Activated CD4-positive, alpha-beta T cell treated with anti-CD3 and anti-CD28 coated beads, Interleukin-2, Interleukin-6, amounts not matched to agents 100 ng/mL and 50 ng/mL, durations not matched to agents 16 hours and 8 hours (primary cell): ENCODE results near the gene PIK3AP1.
A peak's percentile ranks its signal among the peaks of the same experiment; 100 is the strongest.
"Not testable (repeated sequence)": the region's sequence is repeated elsewhere in the genome, so short reads cannot be mapped to it uniquely, and the experiment has no call there.

Experiments
- DNase-seq: peaks from one replicate; pipeline ENCODE4 v3.0.0-alpha.2; 2020

PIK3AP1 gene

DNA sequence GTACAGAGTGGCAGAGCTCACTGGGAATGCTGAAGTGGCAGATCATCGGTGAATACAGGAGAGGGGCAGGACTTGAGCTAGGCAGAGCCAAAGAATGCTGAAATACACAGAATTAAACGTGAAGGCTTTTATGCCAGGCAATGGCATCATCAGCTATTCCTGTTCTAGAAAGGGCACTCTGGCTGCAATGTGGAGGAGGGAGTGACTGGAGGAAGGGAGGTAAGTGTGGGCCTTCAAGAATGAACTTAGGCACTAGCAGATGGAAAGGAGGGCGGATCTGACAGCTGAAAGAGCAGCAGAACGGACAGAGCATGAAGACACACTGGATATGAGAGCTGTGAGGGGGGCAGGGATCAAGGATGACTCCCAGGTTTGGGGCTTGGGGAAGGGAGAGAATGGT lies 121.5 kb downstream of the PIK3AP1 start:
- DNase-seq, result no peak

DNA sequence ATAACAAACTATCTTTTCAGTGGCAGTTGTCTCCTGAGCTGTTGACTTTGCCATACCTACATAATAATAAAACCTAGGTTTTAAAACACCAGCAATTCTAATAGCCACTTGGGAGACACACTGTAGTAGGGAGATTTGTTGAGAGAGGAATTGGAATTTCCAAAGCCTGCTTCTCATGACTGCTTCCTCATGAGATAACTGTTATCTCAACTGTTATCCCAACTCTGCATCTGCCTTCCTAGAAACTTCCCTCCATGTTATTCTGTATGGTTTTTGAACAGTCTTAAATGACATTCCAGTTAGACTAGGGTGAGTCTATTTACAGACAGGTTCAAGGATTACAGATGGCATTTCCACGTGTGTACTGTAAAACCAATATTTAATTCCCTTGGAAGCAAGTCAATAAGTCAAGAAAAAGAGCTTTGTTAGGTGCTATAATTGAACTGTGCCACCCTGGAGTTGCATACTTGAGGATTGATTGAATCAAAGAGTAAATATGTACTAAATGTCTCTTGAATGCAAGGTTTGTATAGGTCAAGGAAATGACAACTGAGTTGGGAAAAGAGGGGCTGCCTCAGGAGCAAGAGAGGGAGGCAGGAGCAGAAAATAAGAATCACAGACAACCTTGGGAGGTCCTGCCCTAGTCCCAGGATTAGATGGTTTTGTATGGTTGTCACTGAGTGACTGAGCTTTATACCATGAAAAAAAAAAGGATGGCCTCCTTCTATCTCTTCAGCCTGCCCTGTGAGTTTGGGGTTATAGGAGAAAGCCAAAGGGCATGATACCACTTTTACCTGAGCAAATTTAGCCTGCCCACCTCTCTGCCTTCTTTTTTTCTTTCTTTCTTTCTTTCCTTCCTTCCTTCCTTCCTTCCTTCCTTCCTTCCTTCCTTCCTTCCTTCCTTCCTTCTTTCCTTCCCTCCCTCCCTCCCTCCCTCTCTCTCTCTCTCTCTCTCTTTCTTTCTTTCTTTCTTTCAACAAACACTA lies 123.6 kb downstream of the PIK3AP1 start:
- DNase-seq, result no peak

DNA sequence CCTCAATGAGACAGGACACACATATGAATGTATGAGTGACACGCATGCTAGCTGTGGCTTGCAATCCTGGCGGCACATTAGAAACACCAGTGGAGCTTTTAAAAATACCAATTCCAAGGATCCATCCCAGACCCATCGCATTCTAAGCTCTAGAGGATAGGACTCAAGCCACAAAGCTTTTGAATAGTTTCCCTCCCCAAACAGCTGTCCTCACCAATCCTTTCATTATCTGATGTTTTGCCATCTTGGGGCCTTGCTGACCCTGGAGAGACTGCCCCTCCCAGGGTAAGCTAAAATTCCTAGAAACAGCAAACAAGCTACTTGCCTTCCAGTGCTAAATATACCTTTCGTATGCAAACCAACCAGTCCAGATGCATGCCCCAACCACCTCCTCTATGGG lies 124.6 kb downstream of the PIK3AP1 start:
- DNase-seq, result no peak

DNA sequence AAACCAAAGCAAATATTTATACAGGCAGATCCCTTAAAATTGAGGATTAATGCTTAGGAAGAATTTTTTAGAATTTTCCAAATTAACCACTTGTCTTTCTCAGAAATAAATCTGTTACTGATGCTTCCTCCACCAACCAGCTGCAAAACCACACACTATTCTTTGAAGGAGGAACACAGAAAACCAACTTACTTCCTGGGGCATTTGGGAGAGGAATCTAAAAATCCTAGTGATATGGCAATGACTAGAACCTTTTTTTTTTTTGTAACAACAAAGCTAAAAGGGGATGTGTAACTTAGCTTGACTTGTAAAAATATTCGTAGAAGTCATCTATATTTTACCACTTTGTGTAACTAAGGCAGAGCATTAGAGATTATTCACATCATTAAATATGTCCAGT lies 128.4 kb downstream of the PIK3AP1 start:
- no peak for DNase-seq

DNA sequence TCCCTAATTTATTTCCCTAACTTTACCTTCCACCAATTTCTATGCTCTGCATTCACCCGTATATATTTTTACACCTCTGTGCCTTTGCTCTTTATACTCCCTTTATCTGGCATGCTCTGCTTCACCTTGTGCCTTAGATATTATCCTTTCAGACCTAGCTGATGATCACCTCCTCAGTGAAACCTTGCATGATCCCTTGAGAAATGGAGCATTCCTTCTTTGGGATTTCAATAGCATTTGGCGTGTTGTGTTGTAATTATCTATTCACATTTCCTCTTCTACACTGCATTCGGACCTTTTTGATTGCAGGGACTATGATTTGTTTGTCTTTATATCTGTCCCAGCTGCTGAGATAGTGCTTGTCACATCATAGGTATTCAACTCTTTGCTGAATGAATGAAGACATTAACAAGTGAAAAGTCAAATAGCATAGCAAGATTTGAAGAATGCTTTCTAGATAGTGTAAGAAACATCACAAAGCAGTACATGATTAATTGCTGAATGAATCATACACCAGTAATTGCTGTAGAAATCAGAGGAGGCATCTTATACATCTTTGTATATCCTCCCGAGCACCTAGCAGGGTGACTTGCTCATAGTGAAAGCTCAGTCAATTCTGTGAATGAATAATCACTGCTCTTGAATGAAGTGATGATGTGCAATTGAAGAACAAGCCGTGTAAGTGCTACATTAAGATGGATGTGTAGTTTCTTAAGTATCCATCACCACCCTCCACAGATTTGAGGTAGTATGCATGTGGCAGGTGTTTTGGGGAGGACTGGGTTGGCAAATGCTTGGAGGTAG lies 131.5 kb downstream of the PIK3AP1 start:
- DNase-seq, result peak; percentile 91

DNA sequence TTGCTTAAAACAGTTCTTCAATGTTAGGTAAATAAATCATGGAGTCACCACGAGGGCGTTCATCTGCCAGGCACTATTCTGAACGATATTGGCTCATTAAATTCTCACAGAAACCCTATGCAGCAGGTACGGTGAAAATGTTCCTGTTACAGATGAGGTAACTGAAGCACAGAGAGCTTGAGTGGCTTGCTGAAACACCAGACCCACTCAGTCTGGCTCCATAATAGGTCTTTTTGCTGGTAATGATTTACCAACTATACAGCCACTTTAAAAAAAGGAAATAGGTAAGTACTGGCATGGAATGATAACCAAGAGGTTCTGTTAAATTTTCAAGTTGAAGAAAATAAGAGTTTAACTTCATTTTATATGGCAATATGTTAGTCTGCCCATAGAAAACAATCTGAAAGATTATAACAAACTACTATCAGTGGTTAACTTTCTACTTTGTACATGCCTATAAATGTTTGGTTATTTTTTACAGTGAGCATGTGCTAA lies 132.2 kb downstream of the PIK3AP1 start:
- peak; percentile 12 for DNase-seq

DNA sequence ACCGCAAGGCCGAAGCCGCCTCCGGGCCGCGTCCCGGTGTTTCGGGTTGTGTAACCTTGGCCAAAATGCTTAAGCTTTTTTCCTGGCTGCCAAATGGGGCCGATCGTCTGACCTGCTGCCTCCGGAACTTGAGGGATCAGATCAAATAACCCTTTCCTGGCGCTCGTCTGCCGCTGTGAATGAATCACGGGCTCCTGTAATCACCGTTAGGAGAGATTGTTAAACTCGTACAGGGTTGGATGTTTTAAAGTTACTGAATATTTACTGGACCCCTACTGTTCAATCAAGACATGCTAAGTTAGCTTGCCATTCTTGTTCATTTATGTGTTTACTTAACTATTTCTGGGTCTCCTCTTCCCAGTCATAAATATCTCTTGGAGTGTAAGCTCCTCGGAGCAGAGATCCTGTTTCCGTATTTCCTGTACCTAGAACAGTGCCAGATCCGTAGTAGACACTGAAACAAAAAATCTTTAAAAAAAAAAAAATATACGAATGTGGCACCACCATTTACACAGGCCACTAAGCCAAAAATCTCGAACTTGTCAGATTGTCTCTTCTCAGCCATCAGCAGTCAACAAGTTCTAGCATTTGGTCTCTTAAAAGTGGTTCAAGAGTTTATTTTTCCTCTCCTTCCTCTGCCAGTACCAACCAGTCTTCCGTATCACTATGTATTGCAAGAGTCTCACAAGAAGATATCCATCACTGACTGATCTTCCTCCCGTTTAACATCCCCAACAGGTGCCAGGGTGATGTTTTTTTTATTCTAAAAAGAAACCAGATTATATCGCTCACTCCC lies 132.9 kb downstream of the PIK3AP1 start:
- peak; percentile 67 for DNase-seq

DNA sequence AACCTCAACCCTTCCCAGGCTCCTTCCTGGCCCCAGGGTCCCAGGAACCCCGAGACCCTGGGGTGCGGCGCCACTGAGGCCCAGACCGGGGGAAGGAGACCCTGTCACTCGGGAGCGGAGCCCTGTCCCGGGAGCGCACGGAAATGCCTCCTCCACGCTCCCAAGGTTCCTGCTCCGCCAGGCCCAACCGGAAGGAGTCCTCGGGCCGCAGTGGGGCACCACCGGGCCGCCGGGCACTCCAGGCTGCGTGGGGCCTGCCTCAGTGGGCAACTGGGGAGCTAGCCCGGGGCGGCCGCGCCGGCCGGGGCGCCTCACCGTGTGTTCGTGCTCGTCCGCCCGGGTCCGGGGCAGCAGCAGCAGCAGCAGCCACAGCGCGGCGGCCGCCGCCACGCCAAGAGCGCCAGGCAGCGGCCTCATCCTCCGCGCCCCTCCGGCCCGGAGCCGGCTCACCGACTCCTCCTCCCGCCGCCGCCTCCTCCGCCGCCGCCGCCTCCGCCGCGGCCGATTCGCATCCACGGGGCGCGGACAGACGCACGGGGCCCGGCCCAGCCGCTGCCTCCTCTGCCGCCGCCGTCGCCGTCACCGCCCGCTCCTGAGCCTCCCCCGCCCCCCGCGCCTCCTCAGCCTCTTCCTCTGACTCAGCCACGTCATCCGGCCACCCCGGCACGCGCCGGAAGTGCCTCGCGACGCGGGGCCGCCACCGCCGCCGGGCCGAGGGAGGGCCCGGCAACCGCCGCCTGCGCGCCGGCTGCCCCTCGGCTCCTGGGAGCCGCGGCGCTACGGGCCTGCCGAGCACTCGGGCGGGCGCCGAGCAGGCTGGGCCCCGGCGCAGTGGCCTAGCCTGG lies 133.7 kb downstream of the PIK3AP1 start, which contains the start of gene TM9SF3:
TSS of gene TM9SF3 (minus strand) at position 594 of the 845 bp plus-strand sequence. CDS start at position 417, 177 bp downstream.
- peak; percentile 94 for DNase-seq

DNA sequence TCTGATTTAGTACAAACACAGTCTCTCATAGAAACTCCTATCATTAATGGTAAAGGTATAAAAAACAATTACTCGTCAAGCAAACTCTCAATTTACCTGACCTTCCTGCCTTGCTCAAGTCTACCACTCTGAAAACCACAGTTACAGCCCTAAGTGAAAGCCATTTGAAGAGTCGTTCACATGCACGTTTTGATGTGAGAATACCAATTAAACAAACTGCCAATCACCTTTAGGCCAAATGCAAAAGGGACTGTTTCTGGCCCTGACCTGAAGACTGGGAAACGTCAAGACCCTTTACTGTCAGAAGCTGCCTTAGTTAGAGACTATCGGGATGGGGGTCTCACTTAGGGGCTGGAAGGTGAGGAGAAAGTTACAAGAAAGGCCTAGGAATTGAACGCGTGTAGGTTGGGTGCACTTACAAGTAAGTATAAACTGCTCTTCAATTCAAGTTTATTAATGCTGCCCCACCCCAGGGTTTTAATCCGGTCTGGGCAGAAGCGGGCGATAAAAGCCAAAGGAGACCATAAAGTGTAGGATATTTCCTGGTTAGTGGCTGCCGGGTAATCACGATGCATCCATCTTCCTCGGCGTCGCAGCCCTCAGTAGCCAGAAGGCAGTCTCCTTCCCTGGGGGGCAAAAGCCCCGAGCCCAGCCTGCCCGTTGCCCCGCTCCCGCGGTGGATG lies 134.4 kb downstream of the PIK3AP1 start:
- DNase-seq, result peak; percentile 24

DNA sequence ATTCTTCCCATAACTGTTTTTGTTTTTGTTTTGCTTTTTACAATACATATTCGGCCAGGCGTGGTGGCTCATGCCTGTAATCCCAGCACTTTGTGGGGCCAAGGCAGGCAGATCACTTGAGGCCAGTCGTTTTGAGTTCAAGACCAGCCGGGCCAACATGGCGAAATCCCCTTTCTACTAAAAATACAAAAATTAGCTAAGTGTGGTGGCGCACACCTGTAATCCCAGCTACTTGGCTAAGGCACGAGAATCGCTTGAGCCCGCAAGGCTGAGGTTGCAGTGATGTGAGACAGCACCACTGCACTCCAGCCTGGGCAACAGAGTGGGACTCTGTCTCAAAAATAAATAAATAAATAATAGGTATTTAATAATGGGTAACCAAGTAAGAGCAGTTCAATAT lies 135.8 kb downstream of the PIK3AP1 start:
- no peak for DNase-seq

DNA sequence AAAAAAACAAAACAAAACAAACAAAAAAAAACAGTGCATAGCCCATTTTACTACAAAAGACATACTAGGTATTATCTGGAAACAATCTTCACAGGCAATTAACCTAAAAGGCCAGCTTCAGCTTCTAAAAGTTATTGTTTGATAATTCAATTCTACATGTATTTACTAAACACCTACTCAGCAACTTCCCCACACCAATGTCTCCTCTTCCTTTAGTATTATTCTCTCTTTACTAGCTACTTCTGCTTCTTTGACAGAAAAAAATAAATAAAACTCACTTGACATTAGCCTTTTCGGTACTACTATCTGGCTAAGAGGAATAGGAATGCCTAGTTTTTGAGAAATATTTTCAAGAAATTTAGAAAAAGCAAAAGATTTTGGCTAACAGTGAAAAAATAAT lies 136.3 kb downstream of the PIK3AP1 start:
- no peak for DNase-seq

DNA sequence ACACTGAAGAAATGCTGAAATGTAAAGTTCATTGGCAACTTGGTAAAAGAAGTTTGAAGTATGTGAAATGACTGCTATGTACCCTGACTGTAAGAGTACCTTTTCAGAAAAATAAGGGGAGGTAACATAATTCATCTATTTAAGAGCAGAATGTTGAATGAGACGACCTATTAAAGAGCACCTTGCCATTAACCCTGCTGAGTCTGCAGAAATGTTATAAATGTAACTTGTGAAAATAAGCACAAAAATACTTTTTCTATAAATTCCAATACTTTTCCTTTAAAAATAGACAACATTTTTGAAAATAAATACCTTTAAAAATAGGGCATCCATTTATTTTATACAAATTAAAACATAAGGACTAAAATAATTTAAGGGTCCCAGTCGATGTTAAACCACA lies 141.2 kb downstream of the PIK3AP1 start:
- no peak for DNase-seq

DNA sequence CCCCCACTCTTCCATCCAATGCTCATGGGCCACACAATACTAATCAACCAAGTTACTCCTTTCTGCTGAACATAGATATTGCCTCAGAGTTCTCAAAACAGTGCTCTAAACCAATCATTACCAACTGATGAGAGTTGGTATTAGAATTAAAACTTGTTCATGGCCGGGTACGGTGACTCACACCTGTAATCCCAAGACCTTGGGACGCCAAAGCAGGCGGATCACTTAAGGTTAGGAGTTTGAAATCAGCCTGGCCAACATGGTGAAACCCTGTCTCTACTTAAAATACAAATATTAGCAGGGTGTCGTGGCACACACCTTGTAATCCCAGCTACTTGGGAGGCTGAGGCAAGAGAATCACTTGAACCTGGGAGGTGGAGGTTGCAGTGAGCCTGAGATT lies 141.7 kb downstream of the PIK3AP1 start:
- DNase-seq, result no peak

DNA sequence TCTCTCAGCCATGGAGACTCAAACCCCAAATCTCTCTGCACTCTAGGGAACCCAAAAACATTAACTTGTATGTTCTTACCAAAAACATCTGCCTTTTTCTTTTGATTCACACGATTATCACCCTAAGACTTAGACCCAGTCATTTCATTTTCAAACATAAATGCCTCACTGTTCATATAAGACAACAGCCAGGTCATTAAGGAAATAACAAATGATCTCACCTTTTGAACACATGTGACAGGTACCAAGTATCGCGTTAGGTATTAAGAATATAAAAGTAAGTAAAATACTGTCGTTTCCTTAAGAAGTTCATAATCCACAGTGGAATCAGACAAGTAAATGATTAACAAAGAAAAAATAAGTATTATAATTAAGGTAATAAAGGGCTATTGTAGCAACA lies 142.3 kb downstream of the PIK3AP1 start:
- DNase-seq, result no peak

DNA sequence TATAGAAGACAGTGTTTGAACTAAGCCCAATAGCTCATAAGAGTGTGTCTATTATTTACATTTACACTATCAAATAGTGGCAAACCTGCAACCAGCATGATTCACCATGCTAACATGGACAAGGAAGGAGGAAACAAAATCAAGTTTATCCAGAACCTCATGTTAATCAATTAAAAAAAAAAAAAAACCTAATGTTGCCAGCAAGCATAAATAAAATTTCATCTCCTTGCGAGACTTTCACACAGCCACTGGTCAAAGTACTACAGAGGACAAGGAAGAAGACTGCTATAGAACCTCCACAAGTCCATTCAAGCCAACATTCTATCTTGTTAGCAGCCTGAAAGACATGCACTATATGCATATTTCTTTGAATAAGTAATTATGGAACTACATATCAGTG lies 143.2 kb downstream of the PIK3AP1 start:
- no peak for DNase-seq

DNA sequence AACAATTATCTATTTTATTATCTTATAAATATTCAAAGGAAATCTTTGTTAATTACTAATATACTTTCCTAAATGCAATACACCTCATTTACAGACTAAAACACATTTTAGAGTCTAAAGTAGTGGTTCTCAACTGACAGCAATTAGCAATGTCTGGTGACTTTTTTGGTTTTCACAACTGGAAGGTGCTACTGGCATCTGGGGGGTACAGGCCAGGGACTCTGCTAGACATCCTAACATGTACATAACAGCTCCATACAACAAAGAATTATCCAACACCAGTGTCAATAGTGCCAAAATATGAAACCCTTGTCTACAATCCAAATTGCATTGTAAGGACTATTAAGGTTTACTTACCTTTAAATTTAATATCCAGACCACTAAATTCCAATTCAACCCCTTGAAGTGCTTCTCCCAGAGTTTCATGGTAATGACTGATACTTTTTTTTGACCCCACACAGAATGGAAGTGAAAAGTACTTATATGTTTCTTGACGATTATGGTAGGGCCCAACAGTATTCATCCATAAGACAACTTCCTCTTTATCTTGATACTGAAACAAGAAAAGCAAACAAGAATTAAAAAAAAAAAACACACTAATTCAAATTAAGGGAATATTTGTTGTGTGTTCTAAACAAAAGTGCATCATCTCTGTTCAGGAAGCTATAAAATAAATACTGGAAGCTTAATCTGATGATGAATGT lies 143.9 kb downstream of the PIK3AP1 start:
- no peak for DNase-seq

DNA sequence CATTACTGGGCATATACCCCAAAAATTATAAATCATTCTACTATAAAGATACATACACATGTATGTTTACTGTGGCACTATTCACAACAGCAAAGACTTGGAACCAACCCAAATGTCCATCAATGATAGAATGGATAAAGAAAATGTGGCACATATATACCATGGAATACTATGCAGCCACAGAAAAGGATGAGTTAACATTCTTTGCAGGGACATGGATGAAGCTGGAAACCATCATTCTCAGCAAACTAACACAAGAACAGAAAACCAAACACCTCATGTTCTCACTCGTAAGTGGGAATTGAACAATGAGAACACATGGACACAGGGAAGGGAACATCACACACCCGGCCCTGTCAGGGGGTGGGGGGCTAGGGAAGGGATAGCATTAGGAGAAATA lies 145.8 kb downstream of the PIK3AP1 start:
- DNase-seq, result not testable (repeated sequence)

DNA sequence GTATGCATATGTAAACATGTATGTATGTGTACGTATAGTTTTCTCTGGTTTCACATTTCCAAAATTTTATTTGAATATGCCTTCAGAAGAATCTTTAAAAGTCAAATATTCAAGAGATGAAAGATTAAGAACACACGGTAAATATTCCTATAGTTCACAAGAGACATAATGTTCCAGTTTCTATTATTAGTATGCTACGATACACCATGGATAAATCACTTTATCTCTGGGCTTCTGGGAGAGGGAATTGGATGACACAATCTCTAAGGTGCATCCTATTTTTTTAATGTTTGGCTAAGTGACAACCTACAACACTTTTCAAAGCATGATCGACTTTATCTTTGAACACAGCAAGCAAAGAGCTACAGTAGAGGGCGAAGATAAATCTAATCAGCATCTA lies 147.3 kb downstream of the PIK3AP1 start:
- no peak for DNase-seq

DNA sequence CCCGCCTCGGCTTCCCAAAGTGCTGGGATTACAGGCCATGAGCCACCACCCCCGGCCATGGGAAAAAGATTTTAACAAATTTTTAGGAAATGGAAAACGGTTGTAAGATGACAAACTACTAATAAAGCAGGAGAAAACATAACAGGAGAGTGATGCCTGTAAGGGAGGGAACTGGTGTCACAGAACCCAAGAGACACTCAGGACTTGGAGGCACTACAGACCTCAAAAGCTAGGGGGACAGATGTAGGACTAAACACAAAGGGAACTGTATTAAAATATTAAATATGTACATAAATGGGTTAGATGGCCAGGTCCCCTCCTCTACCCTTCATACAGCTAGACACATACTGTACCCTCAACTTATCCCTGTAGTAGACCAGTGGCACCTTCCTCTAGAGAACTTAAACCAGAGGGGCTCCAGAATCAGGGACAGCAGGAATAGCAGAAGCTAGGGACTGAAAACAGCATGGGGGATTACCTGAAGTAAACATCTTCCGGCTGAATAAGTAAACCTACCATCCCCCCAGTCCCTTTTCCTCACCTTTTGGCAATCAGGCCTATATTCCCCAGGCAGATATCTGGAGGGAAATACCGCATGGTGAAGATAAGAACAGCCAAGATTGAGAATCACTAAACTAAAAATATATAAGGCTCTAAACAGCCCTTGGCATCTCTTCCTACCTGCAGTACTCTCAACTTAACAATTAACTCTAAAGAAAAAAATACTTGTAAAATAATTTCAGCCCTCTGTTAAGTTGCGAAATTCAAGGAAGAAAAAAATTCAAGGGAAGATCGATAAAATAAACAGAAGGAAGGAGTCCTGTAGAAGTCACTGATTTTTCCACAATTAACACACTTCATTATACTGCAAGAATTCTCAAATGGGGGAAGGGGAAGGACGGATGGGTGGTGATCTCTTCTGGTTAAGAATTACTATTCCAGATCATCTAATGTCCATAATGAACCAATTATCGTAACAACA lies 149.0 kb downstream of the PIK3AP1 start:
- DNase-seq, result no peak
